ENCODE data around the gene PTPN20. TPM values are rescaled to one million over a fixed set of nuclear protein-coding genes. Genes with fewer than 3 reads are reported as not detected.

The PTPN20 gene
- total RNA-seq, 1 donor from 2014 or later: not detected

DNA sequence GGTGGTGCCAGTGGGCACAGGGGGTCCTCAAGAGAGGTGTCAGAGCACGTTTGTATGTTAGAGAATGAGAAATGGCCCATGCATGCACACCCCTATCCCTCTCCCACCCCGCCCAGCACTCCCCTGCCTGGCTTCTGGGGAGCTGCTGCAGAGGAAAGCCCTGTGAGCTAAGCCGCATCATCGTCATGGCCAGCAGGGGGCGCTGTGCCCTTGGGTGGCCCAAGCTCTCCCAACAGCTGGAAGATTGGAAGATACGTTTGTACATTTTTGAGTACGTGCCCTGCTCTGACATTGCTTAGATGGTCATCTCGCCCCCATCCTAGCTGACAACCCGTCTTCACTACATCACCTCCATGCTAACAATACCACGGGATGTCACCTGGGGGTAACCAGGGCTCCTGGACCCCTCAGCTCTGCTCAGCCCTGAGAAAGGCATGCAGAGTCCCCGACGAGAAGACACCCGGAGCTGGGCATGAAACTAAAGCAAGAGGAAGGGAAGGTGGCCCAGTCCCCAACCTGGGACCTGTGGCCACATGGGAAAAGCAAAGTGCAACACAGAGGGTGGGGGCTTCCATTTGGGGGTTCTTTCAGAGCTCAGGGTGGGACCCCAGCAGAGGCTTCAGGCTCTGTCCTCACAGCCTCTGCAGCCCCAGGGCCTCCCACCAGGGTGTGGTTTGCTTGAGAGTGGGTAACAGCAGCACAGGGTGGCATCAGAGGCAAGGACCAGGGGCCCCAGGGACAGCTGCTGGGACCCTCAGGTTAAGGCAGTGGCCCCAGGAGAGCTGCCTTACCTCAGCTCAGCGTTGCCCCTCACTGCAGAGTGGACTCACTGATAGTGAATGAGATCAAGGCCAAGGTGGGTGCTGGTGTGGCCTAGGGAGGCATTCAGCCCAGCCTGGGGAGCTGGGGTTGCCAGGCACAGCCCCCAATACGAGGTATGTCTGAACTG is 136.6 kb downstream of the PTPN20 start:
- no peaks in the 10 kb centered on the region for H3K4me1 Mint-ChIP-seq (ENCODE audit: unreplicated experiment)

DNA sequence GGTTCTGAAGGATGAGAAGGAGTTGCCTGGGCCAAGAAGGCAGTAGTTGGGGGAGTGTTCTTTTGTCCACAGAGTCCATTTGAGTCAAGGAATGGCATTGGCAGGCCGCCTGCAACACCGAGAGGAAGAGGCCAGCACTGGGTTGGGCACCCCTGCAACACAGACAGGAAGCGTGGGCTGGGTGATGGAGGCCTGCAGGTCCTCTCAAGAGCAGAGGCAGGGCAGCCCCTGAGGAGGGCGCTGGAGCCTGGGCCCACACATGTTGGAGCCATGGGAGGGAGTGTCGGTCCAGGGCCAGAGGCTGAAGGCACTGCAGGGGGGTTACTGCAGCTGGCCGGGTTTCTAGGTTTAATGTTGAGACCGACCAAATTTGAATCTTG is 137.3 kb downstream of the PTPN20 start:
- H3K36me3 Mint-ChIP-seq (ENCODE audit: unreplicated experiment): no peaks in the 10 kb centered on the region
- H3K4me1 Mint-ChIP-seq (ENCODE audit: unreplicated experiment): no peaks in the 10 kb centered on the region
- no peak overlapping the region for H3K27ac Mint-ChIP-seq (ENCODE audit: unreplicated experiment)
- no peaks in the 10 kb centered on the region for H3K27me3 Mint-ChIP-seq (ENCODE audit: unreplicated experiment)
- H3K9me3 Mint-ChIP-seq (ENCODE audit: unreplicated experiment): no peaks in the 10 kb centered on the region
- no peak overlapping the region for H3K4me3 Mint-ChIP-seq (ENCODE audit: unreplicated experiment)
- TF ChIP-seq, protein P1, sequence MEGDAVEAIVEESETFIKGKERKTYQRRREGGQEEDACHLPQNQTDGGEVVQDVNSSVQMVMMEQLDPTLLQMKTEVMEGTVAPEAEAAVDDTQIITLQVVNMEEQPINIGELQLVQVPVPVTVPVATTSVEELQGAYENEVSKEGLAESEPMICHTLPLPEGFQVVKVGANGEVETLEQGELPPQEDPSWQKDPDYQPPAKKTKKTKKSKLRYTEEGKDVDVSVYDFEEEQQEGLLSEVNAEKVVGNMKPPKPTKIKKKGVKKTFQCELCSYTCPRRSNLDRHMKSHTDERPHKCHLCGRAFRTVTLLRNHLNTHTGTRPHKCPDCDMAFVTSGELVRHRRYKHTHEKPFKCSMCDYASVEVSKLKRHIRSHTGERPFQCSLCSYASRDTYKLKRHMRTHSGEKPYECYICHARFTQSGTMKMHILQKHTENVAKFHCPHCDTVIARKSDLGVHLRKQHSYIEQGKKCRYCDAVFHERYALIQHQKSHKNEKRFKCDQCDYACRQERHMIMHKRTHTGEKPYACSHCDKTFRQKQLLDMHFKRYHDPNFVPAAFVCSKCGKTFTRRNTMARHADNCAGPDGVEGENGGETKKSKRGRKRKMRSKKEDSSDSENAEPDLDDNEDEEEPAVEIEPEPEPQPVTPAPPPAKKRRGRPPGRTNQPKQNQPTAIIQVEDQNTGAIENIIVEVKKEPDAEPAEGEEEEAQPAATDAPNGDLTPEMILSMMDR (IDR thresholded peaks at IDR 0.05): no peak
- DNase-seq (ENCODE audit: extremely low spot score, unreplicated experiment): peak; percentile 79

More for the DNA sequence above, 136.6 kb downstream of the PTPN20 start:
- Mint-ChIP-seq H3K27ac (ENCODE audit: unreplicated experiment) (no peak overlapping the region), H3K4me3 (ENCODE audit: unreplicated experiment) (no peak overlapping the region), H3K9me3 (ENCODE audit: unreplicated experiment) (no peaks in the 10 kb centered on the region), H3K27me3 (ENCODE audit: unreplicated experiment) (no peaks in the 10 kb centered on the region), H3K36me3 (ENCODE audit: unreplicated experiment) (no peaks in the 10 kb centered on the region)
- TF ChIP-seq, protein P1 (IDR thresholded peaks at IDR 0.05): peak; percentile 83
- no peak for DNase-seq (ENCODE audit: extremely low spot score, unreplicated experiment)

DNA sequence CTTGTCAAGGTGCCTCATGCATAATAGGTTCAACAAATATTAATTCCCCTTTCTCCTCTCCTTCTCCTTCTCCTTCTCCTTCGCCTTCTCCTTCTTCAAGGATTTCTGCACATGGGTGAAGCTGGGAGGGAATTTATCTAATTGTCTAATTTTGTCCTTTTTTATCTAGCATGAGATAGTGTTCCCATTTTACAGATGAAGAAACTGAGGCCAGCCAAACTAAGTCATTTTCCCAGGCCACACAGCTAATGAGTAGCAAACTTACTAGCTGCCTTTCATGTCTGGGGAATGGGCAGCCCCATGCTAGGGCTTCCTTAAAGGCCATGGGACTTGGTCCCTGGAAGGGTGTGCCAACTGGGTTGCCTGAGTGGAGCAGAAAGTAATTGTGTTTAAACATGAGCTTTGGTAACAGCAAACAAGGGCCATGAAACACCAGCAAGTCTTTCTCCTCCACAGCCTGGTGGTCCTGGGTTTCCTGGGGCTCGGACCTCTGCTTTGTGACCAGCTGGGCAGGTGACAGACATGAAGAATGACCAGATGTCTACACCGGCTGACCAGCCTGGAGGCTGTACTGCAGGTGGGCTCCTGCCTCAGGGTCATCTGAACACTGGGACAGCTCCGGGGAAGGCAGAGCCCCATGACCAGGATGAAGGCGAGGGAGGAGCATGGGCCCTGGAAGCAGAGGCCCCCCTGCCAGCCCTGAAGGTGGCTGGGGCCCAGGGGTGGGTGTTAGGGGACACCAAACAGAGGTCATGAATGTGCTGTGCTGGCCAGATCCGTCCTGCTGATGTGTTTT is 138.0 kb downstream of the PTPN20 start:
- no peaks in the 10 kb centered on the region for H3K36me3 Mint-ChIP-seq (ENCODE audit: unreplicated experiment)
- TF ChIP-seq, protein P1 (IDR thresholded peaks at IDR 0.05): no peak
- H3K4me1 Mint-ChIP-seq (ENCODE audit: unreplicated experiment): no peaks in the 10 kb centered on the region
- no peak overlapping the region for H3K4me3 Mint-ChIP-seq (ENCODE audit: unreplicated experiment)
- H3K27me3 Mint-ChIP-seq (ENCODE audit: unreplicated experiment): no peaks in the 10 kb centered on the region
- no peaks in the 10 kb centered on the region for H3K9me3 Mint-ChIP-seq (ENCODE audit: unreplicated experiment)
- no peak overlapping the region for H3K27ac Mint-ChIP-seq (ENCODE audit: unreplicated experiment)
- no peak for DNase-seq (ENCODE audit: extremely low spot score, unreplicated experiment)

DNA sequence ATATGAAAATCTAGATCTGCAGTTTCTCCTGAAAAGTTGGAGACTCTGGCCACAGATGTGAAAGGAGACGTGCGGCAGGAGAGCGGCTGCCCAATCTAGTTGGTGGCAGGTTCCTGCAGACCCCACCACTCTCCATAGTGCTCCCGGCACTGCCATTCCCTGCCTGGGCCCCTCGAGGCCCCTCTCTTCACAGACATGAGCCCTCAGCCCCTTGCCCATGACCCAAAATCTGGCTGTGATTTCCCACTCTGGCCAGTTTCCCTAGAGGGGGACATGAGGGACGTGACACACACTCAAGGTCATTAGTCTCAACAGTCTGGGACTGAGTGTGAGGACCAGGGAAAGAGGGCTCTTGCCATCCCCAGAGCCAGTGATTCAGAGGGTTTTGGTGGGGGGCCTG is 138.7 kb downstream of the PTPN20 start:
- peak; percentile 80 for DNase-seq (ENCODE audit: extremely low spot score, unreplicated experiment)
- Mint-ChIP-seq H3K27me3 (ENCODE audit: unreplicated experiment) (no peaks in the 10 kb centered on the region), H3K4me3 (ENCODE audit: unreplicated experiment) (no peak overlapping the region), H3K36me3 (ENCODE audit: unreplicated experiment) (no peaks in the 10 kb centered on the region), H3K9me3 (ENCODE audit: unreplicated experiment) (no peaks in the 10 kb centered on the region), H3K27ac (ENCODE audit: unreplicated experiment) (no peak overlapping the region), H3K4me1 (ENCODE audit: unreplicated experiment) (no peaks in the 10 kb centered on the region)
- TF ChIP-seq, protein P1 (IDR thresholded peaks at IDR 0.05): no peak

All from osteocyte (in vitro differentiated cells).